GM21515 (cell line): ENCODE data around the gene LUC7L.
"Not testable (repeated sequence)": the region's sequence is repeated elsewhere in the genome, so short reads cannot be mapped to it uniquely, and the experiment has no call there.

Experiments
- ATAC-seq: cut with Tn5 transposase; IDR thresholded peaks from one replicate; pipeline ENCODE4 v1.9.1; 2021; ENCODE audit not compliant: unreplicated experiment

The LUC7L gene

GRCh38 chr16:230351-230750 is 1.1 kb upstream of the LUC7L start:
- not testable (repeated sequence) for ATAC-seq

- ATAC-seq = no peak
Observed at GRCh38 chr16:229731-230281, 557 bp upstream of the LUC7L start.

GRCh38 chr16:228151-228851 is 948 bp downstream of the LUC7L start:
- ATAC-seq = peak; percentile 11

- ATAC-seq = no peak
Observed at GRCh38 chr16:220021-220420, 9.2 kb downstream of the LUC7L start.

GRCh38 chr16:212999-213398 is 16.2 kb downstream of the LUC7L start:
- ATAC-seq = no peak

- not testable (repeated sequence) for ATAC-seq
Observed at GRCh38 chr16:211631-212180, 17.5 kb downstream of the LUC7L start.

GRCh38 chr16:209359-209758 is 19.9 kb downstream of the LUC7L start:
- not testable (repeated sequence) for ATAC-seq

GRCh38 chr16:204046-204445 is 25.2 kb downstream of the LUC7L start:
- ATAC-seq = not testable (repeated sequence)

GRCh38 chr16:203246-203645 is 26.0 kb downstream of the LUC7L start:
- ATAC-seq = no peak

GRCh38 chr16:200388-200787 is 28.9 kb downstream of the LUC7L start:
- ATAC-seq = no peak

- no peak for ATAC-seq
Observed at GRCh38 chr16:194516-194915, 34.7 kb downstream of the LUC7L start.

- no peak for ATAC-seq
Observed at GRCh38 chr16:193441-193840, 35.8 kb downstream of the LUC7L start.

- no peak for ATAC-seq
Observed at GRCh38 chr16:192686-193085, 36.6 kb downstream of the LUC7L start.

GRCh38 chr16:191831-192230 is 37.4 kb downstream of the LUC7L start:
- no peak for ATAC-seq

- ATAC-seq = no peak
Observed at GRCh38 chr16:189604-190186, 39.6 kb downstream of the LUC7L start.

- ATAC-seq = no peak
Observed at GRCh38 chr16:188674-189073, 40.6 kb downstream of the LUC7L start.

- ATAC-seq = no peak
Observed at GRCh38 chr16:187330-187729, 41.9 kb downstream of the LUC7L start.

- no peak for ATAC-seq
Observed at GRCh38 chr16:185691-186090, 43.6 kb downstream of the LUC7L start.

- ATAC-seq = no peak
Observed at GRCh38 chr16:185213-185612, 44.0 kb downstream of the LUC7L start.

- ATAC-seq = no peak
Observed at GRCh38 chr16:183005-183404, 46.2 kb downstream of the LUC7L start.

GRCh38 chr16:181565-182021 is 47.7 kb downstream of the LUC7L start:
- ATAC-seq = no peak
